HG03521 (cell line): ENCODE results near the gene CPNE2.
"Not testable (repeated sequence)": the region's sequence is repeated elsewhere in the genome, so short reads cannot be mapped to it uniquely, and the experiment has no call there.

Source experiments
- ATAC-seq: cut with Tn5 transposase; IDR thresholded peaks from one replicate; pipeline ENCODE4 v1.9.1; 2021; ENCODE audit warnings: mild to moderate bottlenecking, moderate library complexity; ENCODE audit not compliant: unreplicated experiment

The CPNE2 gene

GRCh38 chr16:57096793-57097192, 4.4 kb downstream of the CPNE2 start:
- ATAC-seq: no peak

DNA sequence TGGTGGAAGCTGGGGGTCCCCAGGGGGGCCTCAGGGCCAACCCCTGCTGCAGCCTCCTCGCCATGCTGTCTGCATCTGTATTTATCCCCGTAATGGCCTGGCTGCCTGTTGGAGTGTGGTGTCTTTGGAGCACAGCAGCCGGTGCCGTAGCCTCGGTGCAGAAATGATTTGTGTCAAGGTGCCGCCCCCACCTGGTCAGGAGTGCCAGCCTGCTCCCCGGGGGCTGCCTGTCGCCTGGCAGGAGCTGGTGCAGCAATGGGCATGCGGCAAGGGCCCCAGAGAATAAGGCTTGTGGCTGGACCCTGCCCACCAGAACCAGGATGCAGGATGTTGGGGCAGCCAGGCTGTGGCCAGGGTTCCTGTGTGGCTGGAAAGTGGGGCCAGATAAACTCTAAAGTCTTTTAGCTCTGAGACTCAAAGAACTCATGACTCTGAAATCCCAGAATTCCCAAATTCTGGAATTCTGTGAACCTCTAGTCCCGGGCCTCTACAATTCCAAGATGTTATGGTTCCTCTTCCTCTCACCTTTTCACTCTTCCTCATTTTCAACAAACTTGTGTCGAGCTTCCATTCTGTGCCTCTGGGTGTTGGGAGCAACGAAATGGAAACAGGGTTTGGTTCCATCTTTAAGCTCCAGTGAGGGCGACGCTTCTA, 5.9 kb downstream of the CPNE2 start:
- no peak for ATAC-seq

GRCh38 chr16:57099965-57100364, 7.6 kb downstream of the CPNE2 start:
- not testable (repeated sequence) for ATAC-seq

- ATAC-seq: no peak
Observed at GRCh38 chr16:57100445-57100844, 8.1 kb downstream of the CPNE2 start.

GRCh38 chr16:57102888-57103851, 10.8 kb downstream of the CPNE2 start:
- ATAC-seq: no peak

GRCh38 chr16:57104706-57105105, 12.3 kb downstream of the CPNE2 start:
- no peak for ATAC-seq

DNA sequence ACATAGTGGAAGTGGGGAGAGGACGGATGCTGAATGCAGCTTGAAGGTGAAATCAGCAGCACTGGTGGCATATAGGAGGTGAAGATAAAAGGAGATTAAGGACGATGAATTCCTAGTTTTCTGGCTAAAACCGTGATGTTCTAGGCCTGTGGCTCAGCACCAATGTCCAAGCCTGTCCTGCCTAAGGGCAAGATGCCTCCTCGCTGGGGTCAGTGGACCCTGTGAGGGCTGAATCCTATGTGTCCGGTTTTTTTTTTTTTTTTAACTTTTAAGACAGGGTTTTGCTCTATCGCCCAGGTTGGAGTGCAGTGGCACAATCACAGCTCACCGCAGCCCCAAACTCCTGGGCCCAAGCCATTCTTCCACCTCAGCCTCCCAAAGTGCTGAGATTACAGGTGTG, 12.8 kb downstream of the CPNE2 start:
- no peak for ATAC-seq

DNA sequence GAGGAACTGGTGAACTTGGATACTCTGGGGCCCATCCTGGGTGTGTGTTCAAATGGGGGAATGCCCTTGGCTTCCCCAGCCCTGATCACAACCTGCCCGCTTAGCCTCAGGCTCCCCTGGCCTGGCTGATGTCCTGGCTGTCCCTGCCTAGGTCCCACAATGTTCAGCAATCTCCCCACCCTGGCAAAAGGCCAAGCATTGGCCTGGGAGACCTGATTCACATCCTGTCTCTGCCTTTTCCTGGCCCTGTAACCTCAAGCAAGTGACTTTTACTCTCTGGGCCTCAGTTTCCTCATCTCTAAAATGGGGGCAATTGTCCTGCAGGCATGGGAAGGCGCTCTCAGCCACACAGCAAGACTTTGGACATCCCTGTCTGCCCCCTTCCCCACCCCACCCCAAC, 14.4 kb downstream of the CPNE2 start:
- ATAC-seq: no peak

GRCh38 chr16:57107321-57107922, 15.0 kb downstream of the CPNE2 start:
- no peak for ATAC-seq

GRCh38 chr16:57108432-57108831, 16.0 kb downstream of the CPNE2 start:
- no peak for ATAC-seq

DNA sequence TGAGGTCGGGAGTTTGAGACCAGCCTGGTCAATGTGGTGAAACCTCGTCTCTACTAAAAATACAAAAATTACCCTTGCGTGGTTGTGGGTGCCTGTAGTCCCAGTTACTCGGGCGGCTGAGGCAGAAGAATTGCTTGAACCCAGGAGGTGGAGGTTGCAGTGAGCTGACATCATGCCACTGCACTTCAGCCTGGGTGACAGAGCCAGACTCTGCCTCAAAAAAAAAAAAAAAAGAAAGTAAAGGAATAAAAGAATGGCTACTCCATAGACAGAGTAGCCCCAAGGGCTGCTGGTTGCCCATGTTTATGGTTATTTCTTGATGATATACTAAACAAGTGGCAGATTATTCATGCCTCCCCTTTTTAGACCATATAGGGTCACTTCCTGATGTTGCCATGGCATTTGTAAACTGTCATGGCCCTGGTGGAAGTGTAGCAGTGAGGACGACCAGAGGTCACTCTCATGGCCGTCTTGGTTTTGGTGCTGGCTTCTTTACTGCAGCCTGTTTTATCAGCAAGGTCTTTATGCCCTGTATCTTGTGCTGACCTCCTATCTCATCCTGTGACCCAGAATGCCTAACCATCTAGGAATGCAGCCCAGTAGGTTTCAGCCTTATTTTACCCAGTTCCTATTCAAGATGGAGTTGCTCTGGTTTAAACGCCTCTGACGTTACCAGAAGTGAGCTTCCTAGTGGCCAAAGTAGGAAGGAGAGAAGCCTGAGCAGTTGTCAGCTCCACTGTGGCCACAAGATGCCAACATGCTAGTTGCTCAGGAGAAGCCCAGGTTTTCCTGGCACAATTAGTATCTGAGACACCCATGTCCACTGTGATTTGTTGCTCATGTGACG, 17.1 kb downstream of the CPNE2 start:
- ATAC-seq: not testable (repeated sequence)

DNA sequence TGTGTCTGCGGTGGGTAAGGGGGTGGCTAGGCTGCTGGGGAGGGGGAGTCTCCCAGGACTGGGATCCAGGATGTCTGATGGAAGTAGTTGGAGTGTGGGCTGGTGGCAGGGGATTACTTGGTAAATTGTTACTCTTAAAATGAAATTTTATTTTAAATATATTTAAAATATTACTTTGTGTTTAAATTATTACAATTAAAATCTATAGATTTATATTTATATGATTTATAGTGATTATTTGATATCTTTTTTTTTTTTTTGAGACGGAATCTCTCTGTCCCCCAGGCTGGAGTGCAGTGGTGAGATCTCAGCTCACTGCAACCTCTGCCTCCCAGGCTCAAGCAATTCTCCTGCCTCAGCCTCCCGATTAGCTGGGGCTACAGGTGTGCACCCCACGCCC, 18.6 kb downstream of the CPNE2 start:
- no peak for ATAC-seq

- ATAC-seq: no peak
Observed at GRCh38 chr16:57111420-57111819, 19.0 kb downstream of the CPNE2 start.

DNA sequence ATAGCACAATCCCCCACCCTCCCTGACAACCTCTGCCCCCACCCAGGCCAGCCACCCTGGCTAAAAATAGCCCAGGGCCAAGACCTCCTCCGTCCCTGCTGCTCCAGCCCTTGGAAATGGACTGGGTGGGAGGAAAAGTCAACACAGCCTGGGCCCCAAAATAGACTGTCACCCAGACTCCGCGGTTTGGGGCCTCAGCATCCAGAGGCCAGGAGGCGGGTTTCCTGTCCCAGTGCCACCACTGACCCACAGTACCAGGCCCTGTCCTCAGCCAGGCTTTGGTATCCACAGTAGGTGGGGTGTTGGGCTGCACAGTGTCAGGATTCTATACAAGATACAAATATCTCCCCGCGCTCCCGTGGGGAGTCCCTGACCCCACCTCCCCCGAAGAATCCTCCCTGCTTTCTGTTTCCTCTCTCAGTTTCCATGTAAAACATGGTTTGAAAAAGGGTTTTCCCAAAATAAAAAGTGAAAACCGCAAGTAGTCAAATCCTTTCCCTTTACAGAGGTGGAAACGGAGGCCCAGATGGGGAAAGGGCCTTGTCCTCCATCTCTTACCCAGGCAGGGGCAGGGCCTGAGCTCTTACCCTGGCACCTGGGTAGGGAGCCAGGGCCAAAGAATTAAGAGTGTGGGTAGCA, 20.1 kb downstream of the CPNE2 start:
- no peak for ATAC-seq

DNA sequence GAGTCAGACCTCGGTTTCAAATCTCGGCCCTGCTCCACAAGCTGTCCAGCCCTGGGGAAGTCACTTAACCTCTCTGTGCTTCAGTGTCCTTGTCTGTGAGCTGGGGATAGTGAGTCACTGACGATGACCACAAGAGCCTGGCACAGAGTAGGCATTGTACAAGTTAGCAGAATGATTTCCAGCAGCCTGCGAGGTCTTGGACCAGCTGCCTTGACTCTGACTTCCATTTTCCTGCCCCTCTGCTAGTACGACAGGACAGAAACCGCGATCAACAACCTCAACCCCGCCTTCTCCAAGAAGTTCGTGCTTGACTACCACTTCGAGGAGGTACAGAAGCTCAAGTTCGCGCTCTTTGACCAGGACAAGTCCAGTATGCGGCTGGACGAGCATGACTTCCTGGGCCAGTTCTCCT, 20.7 kb downstream of the CPNE2 start:
- ATAC-seq: no peak

GRCh38 chr16:57113664-57114063, 21.3 kb downstream of the CPNE2 start:
- ATAC-seq: no peak

- ATAC-seq: no peak
Observed at GRCh38 chr16:57115168-57115513, 22.8 kb downstream of the CPNE2 start.

GRCh38 chr16:57115514-57116182, 23.3 kb downstream of the CPNE2 start:
- ATAC-seq: no peak

DNA sequence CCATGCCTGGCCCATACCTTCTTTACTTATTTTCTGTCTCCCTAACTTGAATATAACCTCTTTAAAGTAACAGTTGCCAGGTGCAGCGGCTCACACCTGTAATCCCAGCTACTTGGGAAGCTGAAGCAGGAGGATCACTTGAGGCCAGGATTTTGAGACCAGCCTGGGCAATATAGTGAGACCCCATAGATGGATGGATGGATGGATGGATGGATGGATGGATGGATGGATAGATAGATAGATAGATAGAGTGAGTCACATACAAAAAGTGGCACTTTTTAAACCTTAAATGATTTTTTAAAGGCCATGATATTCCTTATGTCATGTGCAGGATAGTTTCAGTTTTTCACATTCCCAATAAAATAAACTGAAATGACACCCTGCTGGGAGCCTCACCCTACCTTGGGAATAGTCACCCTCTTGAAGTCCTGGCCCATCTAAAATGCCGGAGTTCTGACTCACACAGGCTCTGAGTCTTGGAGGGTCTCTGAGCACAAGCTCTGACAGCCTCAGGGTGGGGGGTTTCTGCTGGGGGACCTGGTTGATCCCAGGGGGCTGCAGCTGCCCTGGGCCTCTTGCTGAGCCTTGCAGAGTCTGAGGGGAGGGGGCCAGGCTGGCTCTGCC, 26.2 kb downstream of the CPNE2 start:
- no peak for ATAC-seq
